Midbrain (tissue), 1 donor: ENCODE measurements around the gene STPG4.

ENCODE experiments used
- DNase-seq: peaks from one replicate; lab custom pipeline; 2025; lab: John Stamatoyannopoulos, UW

The STPG4 gene

GRCh38 chr2:47088371-47089082 lies 66.6 kb downstream of the STPG4 start:
- DNase-seq = no peak

DNA sequence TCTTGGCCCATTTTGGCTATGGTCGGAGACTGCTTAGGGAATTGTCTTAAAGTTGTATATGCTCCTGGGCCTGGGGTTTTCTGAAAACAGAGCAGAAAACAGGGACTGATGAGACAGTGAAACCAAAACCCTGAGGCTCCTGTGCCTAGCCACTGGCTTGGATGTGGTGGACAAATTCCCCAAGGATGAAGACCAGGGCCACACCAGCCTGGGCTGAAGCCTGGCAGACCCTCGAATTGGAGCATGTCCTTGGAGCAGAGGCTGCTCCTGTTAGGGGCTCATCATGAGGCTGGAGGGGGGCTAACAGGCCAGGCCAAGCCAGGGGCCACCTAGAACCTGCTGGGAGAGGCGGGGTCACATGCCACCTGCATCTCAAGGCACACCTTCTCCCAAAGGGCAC lies 68.1 kb downstream of the STPG4 start:
- DNase-seq = no peak

DNA sequence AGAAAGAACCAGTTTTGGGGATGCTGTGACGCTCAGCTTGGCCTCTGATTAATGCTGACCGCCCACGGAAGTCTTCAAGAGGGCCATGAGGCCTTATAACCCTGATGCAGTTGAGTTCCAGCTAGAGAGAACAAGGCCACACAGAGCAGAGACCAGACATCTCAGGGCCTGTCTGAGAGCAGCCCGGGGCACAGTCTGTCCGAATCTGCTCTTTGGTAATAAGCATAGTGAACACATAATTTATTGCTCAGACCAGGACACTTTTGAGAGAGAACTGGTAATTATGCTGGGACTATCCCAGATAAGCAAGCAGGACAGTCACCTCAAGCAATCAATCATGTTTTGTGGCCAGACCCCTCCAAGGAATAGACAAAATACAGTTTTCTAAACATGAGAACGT lies 68.5 kb downstream of the STPG4 start:
- DNase-seq = no peak

GRCh38 chr2:47086054-47086471 lies 69.0 kb downstream of the STPG4 start:
- no peak for DNase-seq

GRCh38 chr2:47083886-47084687 lies 71.0 kb downstream of the STPG4 start:
- DNase-seq = no peak

- no peak for DNase-seq
Measured at GRCh38 chr2:47083485-47083884, 71.6 kb downstream of the STPG4 start.

DNA sequence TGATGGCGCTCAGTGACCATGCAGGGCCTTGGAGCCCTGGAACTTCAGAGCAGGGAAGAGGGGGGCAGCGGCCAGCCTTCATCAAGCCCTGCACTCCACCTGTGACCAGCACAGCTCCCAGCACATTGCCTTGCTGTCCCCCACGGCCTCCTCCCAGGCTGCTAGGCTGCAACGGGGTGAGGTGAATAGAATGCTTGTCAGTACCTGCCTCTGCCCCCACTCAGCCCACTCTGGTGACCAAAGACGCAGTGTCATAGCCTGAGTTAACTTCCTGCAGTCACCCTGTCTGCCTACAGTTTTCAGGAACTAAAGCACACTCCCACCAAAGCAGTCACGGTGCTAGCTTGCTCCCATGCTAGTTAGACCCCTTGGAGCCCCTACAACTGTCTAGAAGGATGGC lies 72.1 kb downstream of the STPG4 start:
- DNase-seq = no peak

DNA sequence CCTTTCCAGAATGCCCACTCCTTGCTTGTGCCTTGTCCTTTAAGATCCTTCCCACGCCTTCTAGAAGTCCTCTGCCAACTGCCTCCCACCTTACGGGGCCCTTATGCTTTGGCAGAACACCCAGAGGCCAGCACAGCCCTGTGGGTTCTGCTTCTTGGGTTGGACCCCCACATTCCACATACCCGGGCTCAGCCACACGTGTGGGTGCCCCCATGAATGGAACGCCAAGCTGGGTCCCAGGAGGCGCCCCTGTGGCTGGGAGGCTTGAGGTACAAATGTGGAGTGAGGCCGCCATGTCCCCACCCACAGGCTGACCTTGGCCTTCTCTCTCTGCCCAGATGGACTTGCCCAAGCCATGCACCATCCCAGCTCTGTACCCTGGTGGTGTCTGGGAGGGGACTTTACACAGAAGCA lies 74.2 kb downstream of the STPG4 start:
- no peak for DNase-seq

GRCh38 chr2:47079515-47080412 lies 75.3 kb downstream of the STPG4 start:
- DNase-seq = peak; percentile 50

DNA sequence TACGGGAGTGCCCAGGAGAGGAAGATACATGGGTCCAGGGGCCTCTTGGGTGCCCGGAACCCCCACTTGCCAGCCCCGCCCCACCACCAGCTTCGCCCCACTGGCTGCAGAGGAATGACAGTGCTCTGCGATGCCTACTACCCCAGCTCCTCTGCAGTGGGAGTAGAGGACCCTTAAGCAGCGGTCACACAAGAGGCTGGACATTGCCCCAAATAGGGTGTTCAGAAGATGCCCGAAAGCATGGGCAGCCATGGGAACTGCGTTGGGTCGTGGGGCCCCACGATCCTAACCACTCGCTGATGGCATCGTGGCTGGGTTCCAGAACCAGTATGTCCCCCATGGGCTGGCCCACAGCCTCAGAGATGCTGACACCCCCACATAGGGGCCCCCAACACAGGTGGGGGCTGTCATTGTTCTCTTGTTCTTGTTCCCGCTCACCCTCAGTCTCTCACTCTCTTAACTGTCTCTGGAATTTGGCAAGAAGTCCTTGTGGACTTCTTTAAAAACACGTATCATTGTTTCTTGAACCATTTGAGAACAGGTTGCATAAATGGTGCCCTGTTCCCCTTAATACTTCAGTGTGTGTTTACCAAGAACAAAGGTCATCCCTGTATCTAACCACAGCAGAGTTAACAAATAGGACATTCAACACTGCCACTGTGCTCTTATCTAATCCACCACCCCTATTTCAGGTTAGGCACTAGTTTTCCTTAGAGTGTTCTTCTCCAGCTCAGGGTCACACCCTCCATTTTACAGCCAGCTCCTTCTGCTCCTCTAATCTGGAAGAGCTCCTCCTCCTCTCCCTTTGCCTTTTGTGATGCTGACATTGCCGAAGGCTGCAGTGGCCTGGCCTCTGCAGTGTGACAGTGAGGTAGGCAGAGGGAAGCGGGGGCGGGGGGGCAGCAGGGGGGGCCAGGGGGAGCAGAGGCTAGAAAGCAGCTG lies 76.3 kb downstream of the STPG4 start:
- DNase-seq = no peak

GRCh38 chr2:47077442-47078117 lies 77.5 kb downstream of the STPG4 start:
- DNase-seq = no peak

DNA sequence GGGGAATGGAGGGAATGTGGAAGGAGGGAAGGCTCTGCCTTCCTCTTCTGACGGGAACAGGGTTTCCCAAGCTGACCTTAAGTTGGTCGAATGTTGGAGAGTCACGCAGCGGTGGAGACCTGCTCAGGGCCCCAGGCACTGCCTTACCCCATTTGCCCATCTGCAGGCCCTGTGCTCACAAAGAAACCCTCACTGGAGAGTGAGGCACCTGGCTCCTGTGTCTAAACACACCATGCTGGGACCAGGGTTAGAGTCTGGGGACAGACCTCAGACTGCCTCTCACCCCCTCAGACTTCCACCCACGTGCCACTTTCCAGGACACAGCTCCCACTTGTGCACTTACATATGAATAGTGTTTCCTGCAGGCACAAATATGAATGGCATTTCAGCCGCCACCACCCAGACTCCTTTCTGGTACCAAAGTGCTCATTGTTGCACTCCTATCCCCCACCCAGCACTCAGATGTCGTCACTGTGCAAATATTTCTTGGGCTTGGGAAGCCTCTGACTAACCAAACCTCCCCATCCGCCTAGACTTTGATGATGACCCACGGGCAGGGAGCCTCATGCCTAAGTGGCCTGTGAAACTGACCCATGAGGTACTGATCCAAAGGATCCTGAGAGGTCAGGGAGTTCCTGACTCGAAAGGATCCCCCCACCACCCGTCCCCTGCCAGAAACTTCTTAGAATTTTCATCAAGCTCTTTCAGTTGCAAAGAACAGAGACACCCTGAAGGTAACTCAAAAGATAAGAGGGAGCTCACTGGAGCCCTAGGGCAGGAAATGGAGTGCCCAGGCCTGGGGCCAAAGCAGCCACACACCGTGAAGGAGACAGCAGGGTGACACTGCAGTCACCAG lies 78.3 kb downstream of the STPG4 start:
- DNase-seq = no peak

DNA sequence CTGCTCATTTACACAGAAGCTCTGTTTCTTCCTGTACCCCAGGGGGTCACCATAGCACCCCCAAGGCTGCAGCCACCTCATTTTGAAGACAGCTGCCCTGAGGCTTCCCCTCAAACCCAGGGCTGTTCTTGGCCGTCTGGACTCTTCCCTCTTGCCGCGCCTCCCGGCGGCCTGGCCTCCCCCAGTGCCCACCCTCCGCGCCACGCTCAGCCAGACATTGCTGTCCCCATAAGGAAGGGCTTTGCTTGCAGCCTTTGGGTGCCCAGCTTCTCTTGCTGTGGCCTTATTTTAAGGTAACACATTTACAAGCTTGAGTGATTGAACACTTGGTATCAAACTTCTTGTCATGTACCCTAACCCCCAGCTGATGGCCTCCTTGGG lies 79.0 kb downstream of the STPG4 start:
- no peak for DNase-seq

DNA sequence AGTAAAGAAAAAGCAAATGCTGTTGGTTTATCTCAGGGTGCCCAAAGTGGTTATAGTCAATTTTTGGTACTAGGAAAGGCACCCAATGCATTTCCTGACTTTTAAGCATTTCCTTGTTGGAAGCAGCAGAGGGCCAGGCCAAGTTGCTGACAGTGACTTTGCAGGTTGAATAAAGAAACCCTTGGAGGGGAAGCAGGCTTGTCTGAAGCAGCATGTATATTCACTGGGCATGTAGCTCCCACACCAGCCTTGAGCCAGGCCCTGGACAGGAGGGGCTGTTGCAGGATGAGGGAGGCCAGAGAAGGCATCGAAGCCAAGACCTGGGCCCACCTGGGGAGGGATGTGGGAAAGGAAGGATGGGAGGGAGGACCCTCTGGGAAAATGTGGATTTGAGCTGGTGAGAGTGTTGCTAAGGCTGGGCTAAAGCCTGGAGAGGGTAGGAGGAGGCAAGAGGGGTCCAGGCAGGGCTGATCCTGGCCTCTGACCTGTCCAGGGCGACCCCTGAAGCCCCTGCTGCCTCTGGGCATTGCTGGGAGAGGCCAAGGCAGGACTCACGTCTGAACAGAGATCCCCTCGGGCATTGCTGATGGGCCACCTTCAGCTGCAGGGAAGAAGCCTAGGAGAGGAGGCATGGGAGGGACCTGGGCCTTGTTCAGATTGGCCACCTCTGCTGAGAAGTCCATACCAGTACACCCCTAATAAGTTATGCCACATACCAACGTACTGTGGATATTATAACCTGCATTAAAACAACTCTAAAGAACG lies 79.6 kb downstream of the STPG4 start:
- no peak for DNase-seq

DNA sequence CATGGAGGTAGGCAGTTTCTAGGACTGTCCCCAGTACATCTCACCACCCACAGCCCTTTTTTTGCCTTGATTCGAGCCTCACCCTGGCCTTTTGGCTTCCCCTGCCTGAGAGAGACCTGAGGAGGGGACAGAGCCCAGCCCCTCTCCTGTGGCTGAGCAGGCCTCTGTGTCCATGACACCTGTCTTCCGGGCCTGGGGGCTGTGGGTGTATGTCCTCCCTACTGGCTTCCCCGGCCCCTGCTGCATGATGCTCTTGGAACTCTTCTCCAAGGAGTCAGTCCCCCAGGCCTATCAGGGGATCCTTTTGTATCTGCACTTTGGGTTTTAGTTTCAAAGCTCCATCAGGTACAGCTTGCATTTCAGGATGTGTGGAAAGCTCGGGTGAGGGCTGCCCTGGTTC lies 80.4 kb downstream of the STPG4 start:
- no peak for DNase-seq

- DNase-seq = no peak
Measured at GRCh38 chr2:47073641-47074040, 81.5 kb downstream of the STPG4 start.

DNA sequence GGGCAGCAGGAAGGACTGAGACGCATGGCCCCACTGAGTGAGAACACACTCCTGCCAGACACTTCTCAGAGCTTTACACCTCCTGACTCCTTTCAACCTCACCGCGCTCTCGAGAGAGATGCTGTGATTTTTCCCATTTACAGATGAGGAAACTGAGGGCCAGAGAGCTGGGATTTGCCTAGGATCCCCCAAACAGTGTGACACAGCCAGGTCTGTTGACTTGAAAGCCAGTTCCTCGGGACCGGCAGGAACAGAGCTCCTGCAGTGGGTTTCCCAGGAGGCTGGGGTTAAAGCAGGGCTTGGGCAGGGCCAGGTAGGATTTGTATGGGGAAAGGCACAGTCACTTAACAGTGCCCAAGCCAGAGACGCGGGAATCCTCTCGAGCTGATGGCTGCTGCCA lies 81.9 kb downstream of the STPG4 start:
- no peak for DNase-seq

GRCh38 chr2:47072728-47073191 lies 82.3 kb downstream of the STPG4 start:
- peak; percentile 47 for DNase-seq
